Frontal cortex (tissue), 4 donors: ENCODE results near the gene INS. TPM values are rescaled to one million over a fixed set of nuclear protein-coding genes. Genes with fewer than 3 reads are reported as not detected.
"Not testable (repeated sequence)": the region's sequence is repeated elsewhere in the genome, so short reads cannot be mapped to it uniquely, and the experiment has no call there.

Experiments
- DNase-seq, 2 donors: peaks; one replicate each; pipeline ENCODE4 v3.0.0; 2012; ENCODE audit warnings: low spot score in 2 of 2
- FAIRE-seq: peaks from 2 replicates; lab custom pipeline; 2012; peaks lifted over from hg19 to GRCh38; lab: Jason Lieb, UNC
- total RNA-seq: library from RNA; depleted of rRNA; stranded (reverse); fragments of >200 nt; gene quantifications from one replicate; pipeline ENCODE4 v1.2.3, GENCODE V29; 2014
- donor health status: control.
- donor health status: control.
- donor health status: control.

The INS gene
- total RNA-seq, 1 donor from 2014 or later, result not detected

GRCh38 chr11:2199466-2200341 lies 38.7 kb upstream of the INS start:
- FAIRE-seq (no peak), DNase-seq (no peak)

DNA sequence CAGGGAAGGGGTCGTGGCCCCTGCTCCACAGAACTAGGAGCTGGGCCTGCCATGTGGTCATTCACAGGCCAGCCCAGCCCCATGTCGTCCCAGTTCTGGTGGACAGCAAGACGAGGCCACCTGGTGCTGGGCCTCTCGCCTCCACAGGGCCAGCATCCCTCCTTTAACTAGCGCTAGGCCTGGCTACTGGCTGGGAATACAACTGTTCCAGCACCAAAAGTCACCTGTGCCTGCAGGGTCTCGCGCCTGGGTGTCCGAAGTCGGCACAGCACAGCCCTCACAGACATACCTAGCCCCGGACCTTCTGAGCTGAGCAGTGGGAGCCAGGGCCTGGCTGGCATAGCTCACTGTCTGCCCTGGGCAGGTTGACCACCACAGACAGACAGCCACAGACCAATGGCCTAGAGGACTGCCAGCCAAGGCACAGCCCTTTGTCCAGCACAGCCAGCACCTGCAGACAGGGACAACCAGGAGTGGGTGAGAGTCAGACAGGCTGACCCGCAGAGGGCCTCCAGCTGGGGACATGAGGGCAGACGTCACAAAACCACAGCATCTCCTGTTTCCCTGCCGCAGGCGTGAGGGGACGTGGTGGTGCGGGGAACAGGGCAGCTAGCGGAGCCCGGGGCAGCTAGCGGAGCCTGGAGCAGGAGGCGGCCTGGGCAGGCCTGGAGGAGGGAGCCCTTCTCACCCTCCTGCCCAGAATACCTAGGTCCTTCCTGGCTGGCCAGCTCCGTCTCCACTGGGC lies 37.8 kb upstream of the INS start:
- no peak for FAIRE-seq
- no peak for DNase-seq

- DNase-seq, result no peak
- no peak for FAIRE-seq
These were observed 36.9 kb upstream of the INS start for GRCh38 chr11:2197771-2198520.

DNA sequence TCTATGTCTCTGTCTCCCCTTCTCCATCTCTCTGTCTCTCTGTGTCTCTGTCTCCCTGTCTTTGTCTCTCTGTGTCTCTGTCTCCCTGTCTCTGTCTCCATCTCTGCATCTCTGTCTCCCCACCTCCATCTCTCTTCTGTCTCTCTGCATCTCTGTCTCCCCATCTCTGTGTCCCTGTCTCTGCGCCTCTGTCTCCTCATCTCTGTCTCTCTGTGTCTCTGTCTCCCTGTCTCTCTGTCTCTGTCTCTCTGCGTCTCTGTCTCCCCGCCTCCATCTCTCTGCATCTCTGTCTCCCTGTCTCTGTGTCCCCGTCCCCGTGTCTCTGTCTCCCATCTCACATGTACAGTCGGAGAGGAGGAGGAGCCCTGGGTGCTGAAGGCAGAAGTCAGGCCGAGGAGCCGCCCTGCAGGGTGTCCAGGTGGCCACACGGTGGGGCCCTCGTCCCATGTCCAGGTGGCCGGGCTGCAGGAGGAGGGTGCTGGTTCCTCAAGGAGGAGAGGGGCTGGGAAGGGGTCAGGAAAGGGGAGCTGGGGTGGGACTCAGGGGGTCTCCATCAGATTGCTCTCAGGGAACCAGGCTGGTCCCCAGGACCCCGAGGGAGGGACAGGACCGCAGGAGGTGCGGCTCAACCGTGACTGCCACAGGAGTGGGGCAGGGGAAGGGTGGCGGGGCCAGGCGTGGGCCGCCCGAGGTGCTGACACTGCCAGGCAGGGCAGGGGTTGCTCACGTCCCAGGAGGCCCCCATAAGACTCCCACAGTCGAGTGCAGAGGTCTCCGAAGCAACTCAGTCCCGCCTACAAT lies 36.2 kb upstream of the INS start:
- DNase-seq (peak; percentile 54 to 81), FAIRE-seq (no peak)

- DNase-seq (no peak), FAIRE-seq (no peak)
These were observed 34.7 kb upstream of the INS start for GRCh38 chr11:2195756-2196088.

DNA sequence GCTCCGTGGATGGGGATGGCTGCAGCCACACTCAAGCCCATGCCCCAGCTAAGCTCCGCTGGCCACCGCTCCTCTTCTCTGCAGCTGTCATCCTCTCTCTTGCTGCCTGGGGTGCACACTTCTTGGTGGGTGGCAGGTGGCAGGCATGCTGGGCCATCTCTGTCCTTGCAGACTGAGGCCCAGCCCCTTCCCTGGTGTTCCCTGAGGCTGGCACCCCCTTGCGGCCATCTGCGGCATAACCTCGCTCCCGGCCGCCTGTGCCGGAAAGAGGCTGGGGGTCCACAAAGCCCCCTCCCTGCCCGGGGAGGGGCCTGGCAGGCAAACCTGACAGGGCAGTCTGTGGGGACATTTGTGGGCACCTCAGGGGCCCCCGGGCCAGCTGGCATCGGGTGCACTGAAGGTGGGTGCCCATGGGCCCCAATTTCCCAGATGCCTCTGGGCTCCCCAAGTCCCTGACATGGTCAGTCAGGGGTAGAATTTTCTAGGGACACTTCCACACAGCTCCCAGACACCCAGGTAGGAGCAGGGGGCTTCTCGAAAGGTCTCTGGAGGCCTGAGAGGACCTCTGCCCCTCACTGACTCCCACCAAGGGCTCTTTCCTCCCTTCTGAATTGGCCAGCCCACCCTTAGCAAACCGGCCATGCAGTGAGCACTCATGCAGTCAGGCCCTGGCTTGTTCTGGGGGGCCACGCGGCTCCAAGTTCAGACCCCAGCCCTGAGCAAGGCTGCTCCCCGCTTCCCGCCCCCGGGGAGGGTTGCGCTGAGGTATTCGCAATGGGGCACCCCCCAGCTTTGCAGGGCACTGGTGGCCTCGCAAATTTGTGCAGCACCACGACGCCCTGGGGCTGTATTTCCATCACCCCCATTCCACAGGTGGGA lies 34.1 kb upstream of the INS start:
- no peak for FAIRE-seq

GRCh38 chr11:2193888-2194595 lies 33.0 kb upstream of the INS start:
- FAIRE-seq, DNase-seq: not testable (repeated sequence)

More for the DNA sequence above, 34.1 kb upstream of the INS start:
- no peak for DNase-seq

DNA sequence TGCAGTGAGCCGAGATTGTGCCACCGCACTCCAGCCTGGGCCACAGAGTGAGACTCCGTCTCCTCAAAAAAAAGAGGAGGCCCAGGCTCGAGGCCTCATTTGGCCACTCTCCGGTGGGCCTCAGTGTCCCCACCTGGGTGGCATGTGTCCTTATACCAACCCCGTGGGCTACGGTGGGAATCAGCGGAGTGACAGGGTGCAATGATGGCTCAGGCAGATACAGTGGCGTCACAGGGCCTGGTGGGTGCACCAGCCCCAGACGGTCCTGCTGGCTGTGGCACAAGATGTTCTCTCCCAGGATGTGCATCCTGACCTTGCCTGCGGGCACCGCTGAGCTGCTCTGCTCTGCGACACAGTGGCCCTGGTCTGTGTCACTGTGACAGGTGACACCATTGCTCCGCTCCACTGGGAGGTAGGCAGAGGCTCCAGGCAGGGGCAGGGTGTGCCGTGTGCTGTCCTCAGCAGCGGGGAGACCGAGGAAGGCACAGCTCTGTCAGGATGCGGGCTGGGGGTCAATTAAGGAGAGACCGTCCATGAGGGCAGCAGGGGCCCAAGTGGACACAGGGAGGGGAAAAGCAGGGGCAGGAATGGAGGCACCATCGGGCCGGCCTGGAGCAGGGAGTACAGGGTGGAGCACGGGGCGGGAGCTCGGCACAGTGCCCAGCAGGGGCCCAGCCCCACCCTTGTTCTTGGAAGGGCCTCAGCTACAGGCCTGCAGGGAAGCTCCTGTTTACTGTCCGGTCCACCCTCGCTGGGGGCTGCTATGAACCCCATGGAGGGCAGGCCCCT lies 32.3 kb upstream of the INS start:
- no peak for DNase-seq
- no peak for FAIRE-seq

GRCh38 chr11:2192435-2192834 lies 31.4 kb upstream of the INS start:
- DNase-seq, result no peak
- no peak for FAIRE-seq

DNA sequence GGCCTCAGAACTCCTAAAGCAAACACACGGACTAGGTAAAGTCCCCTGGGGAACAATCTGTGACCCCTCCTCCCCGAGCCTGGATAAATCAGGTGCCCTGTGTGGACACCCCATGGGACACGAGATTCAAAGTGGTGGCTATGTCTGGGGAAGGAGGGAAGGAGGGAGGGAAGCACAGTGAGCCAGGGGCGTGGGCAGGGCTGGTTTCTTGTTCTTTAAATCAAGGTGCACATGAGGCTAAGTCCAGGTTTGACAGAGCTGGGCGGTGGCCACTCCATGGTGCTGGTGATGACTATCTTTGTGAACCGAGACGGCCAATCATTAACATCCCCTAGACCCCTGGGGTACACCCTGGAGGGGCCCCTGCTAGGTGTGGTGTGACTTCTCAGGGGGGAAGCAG lies 30.9 kb upstream of the INS start:
- DNase-seq, result no peak
- FAIRE-seq, result no peak

DNA sequence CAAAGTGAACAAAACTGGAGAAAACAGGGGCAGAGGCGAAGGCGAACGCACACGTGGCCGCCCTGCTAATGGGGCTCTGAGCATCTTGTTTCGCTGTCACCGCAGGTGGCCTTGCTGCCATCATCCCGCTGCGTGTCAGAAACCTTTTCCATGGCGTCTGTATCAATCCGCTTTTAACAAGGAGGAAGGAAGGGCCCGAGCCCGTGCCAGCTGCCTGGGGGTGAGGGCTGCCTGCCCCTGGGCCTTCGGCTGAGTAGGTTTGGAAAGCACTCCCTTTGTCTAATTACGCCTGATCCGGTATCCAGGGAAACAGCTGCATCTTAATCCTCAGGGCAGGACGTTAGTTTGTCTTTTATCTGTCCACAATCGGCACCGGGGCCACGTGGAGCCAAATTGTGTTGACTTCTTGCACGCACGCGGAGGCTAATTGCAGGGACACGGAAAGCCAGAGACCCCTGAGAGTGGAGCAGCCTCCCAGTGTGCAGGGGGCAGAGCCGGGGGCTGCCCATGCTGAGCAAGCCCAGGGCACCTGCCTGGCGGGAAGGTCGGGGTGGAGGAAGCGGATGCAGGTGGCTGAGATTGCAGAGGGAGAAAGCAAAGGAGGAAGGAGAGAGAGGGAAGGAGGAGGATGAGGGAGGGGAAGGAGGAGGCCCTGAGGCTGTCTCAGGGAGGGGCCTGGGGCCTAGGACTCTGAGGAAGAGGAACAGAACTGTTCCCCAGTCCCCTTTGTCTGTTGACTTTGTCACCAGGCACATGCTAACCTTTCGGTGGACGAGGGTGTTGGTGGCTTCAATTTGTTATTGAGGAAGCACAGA lies 29.9 kb upstream of the INS start:
- FAIRE-seq, result no peak
- DNase-seq, result no peak

DNA sequence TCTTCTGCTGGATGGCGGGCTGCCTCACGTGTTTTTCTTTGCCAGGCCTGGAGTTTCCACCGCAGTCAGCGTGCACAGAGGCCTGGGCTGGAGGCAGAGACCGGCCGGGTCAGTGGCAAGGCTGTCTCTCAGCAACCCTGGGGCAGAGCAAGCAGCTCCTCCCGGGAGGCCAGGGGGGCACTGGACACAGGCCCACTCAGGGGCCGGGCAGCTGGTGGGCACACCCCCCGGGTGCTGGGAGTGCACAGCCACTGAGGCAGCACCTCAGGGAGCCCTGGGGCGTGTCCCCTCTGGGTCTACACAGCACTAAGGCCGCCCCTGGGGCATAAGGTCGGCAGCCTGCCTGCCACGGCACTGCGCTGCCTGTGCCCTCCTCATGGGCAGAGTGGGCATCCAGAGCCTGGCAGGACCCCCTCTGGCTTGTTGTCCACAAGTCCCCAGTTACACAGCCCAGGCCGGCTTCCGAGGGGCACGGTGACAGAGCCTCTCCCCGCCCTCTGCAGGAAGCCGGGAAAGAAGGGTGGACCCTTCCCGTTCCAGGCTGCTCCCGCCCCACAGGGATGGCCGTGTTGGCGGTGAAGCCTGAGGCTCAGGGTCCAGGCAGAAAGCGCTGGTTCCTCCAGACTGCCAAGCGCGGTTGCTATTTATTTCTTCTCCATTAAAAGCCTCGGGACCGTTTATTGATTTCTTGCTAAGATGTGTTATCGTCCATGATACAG lies 29.1 kb upstream of the INS start:
- no peak for FAIRE-seq

DNA sequence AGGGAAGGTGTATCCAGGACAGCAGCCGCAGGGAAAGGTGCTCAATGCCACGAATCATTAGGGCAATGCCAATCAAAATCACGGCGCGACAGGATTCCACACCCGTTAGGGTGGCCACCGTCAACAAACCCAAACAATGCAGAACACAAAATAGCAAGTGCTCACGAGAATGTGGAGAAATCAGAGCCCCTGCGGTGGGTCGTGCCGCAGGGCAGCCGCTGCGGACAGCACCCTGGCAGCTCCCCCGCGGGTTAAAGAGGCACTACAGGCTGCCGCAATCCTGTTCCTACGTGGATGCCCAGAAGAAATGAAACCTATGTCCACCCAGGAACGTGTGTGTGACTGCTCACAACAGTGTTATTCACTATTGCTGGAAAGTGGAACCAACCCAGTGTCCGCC lies 27.7 kb upstream of the INS start:
- no peak for FAIRE-seq
- DNase-seq, result no peak

More for the DNA sequence above, 29.1 kb upstream of the INS start:
- no peak for DNase-seq

GRCh38 chr11:2187280-2187707 lies 26.3 kb upstream of the INS start:
- DNase-seq (no peak), FAIRE-seq (no peak)

DNA sequence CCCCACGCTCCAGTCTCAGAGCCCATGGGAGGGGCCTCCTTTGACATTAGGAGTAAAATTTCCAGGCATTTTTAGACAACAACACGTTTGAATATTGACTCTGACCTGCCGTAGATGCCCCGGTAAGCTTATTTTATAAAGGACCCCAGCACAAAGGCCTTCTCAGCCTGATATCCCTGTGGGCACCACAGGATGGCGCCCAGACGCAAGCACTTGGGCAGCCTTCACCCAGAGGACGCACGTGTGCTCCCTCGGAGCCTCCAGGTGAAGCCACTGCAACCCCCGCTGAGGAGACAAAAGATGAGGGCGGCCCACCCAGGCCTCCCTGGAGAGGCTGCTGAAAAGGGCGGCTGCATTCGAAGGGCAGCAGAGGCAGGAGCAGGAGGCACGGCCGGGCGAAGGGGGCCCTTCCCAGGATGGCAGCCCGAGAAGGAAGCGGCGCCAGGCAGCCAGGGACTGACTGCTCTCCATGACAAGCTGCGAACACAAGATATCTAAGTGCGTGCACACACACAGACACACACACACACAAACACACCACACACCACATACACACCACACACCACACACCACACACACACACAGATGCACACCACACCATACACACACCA lies 25.8 kb upstream of the INS start:
- peak in 1 of 2 donors; percentile 54 for DNase-seq
- no peak for FAIRE-seq
